Measurements from ENCODE around the gene FOXF2.

- TF ChIP-seq, protein P1, sequence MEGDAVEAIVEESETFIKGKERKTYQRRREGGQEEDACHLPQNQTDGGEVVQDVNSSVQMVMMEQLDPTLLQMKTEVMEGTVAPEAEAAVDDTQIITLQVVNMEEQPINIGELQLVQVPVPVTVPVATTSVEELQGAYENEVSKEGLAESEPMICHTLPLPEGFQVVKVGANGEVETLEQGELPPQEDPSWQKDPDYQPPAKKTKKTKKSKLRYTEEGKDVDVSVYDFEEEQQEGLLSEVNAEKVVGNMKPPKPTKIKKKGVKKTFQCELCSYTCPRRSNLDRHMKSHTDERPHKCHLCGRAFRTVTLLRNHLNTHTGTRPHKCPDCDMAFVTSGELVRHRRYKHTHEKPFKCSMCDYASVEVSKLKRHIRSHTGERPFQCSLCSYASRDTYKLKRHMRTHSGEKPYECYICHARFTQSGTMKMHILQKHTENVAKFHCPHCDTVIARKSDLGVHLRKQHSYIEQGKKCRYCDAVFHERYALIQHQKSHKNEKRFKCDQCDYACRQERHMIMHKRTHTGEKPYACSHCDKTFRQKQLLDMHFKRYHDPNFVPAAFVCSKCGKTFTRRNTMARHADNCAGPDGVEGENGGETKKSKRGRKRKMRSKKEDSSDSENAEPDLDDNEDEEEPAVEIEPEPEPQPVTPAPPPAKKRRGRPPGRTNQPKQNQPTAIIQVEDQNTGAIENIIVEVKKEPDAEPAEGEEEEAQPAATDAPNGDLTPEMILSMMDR (IDR thresholded peaks at IDR 0.05): no peak
- TF ChIP-seq ZFX (IDR thresholded peaks at IDR 0.05; ENCODE audit: borderline replicate concordance): no peak
Measured at GRCh38 chr6:1388630-1389368, 577 bp upstream of the FOXF2 start.
